Panc1 (cell line): Measurements from ENCODE around the gene AKAP13.

Experiments
- TCF7L2 ChIP-seq: IDR thresholded peaks from 2 replicates; pipeline ENCODE4 v1.6.1; 2011; ENCODE audit warnings: mild to moderate bottlenecking, low read depth, low read length, inconsistent platforms
- TF ChIP-seq, protein P1 (sequence below): fragments of 450-650 bp; IDR thresholded peaks from 2 replicates; pipeline ENCODE4 v1.5.1; 2017; ENCODE audit warnings: mild to moderate bottlenecking
- TF ChIP-seq, protein P2 (sequence below), 2 experiments: IDR thresholded peaks; 2 replicates each; pipeline ENCODE4 v1.6.1; 2011 to 2012; ENCODE audit warnings: low read depth in 2 of 2, control low read depth in 1 of 2, low read length in 1 of 2, mild to moderate bottlenecking in 1 of 2, moderate library complexity in 1 of 2; ENCODE audit not compliant: insufficient read depth in 1 of 2

DNA sequence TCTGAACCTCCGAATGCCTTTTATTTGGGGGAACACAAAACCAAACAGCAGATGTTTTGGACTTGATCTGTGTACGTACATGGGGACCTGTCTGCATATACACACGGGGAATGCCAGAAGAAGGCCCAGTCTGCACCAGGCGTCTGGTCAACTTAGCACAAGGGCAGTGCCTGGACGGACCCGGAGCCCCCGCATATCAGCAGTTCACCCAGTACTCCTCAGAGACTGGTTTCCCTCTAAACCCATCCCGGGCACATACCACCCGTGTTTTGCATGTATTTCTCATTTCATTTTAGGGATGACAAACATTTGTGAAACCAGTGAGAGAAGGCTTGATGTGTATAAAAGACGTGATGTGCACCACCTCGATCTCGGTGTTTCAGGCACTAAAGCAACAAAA lies 364.6 kb downstream of the AKAP13 start:
- TF ChIP-seq, protein P1, sequence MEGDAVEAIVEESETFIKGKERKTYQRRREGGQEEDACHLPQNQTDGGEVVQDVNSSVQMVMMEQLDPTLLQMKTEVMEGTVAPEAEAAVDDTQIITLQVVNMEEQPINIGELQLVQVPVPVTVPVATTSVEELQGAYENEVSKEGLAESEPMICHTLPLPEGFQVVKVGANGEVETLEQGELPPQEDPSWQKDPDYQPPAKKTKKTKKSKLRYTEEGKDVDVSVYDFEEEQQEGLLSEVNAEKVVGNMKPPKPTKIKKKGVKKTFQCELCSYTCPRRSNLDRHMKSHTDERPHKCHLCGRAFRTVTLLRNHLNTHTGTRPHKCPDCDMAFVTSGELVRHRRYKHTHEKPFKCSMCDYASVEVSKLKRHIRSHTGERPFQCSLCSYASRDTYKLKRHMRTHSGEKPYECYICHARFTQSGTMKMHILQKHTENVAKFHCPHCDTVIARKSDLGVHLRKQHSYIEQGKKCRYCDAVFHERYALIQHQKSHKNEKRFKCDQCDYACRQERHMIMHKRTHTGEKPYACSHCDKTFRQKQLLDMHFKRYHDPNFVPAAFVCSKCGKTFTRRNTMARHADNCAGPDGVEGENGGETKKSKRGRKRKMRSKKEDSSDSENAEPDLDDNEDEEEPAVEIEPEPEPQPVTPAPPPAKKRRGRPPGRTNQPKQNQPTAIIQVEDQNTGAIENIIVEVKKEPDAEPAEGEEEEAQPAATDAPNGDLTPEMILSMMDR: no peak
- TF ChIP-seq, protein P2, sequence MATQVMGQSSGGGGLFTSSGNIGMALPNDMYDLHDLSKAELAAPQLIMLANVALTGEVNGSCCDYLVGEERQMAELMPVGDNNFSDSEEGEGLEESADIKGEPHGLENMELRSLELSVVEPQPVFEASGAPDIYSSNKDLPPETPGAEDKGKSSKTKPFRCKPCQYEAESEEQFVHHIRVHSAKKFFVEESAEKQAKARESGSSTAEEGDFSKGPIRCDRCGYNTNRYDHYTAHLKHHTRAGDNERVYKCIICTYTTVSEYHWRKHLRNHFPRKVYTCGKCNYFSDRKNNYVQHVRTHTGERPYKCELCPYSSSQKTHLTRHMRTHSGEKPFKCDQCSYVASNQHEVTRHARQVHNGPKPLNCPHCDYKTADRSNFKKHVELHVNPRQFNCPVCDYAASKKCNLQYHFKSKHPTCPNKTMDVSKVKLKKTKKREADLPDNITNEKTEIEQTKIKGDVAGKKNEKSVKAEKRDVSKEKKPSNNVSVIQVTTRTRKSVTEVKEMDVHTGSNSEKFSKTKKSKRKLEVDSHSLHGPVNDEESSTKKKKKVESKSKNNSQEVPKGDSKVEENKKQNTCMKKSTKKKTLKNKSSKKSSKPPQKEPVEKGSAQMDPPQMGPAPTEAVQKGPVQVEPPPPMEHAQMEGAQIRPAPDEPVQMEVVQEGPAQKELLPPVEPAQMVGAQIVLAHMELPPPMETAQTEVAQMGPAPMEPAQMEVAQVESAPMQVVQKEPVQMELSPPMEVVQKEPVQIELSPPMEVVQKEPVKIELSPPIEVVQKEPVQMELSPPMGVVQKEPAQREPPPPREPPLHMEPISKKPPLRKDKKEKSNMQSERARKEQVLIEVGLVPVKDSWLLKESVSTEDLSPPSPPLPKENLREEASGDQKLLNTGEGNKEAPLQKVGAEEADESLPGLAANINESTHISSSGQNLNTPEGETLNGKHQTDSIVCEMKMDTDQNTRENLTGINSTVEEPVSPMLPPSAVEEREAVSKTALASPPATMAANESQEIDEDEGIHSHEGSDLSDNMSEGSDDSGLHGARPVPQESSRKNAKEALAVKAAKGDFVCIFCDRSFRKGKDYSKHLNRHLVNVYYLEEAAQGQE (IDR thresholded peaks at IDR 0.05; ENCODE audit: insufficient read depth in 1 of 2, low read depth in 2 of 2, low read length in 1 of 2): no peak
- TF ChIP-seq TCF7L2: no peak
